K562 (cell line): Measurements from ENCODE around the gene DCTN1. TPM values are rescaled to one million over a fixed set of nuclear protein-coding genes. Genes with fewer than 3 reads are reported as not detected.
A peak's percentile ranks its signal among the peaks of the same experiment; 100 is the strongest.

Experiments used
- ADNP ChIP-seq: fragments of 200-800 bp; sonication (Bioruptor generic); IDR thresholded peaks from 2 replicates; pipeline ENCODE4 v1.6.1; 2016; ENCODE audit warnings: missing genetic modification characterization, missing compliant biosample characterization
- CHD2 ChIP-seq: IDR thresholded peaks from 2 replicates; pipeline ENCODE4 v1.6.1; 2011; ENCODE audit warnings: low read depth, low read length
- E2F8 ChIP-seq: fragments of 450-650 bp; IDR thresholded peaks from 2 replicates; pipeline ENCODE4 v1.7.1; 2018; ENCODE audit warnings: mild to moderate bottlenecking, low read depth; ENCODE audit not compliant: partially characterized antibody
- EGR1 ChIP-seq: fragments of 450-650 bp; conservative IDR thresholded peaks from 2 replicates; pipeline ENCODE4 v1.6.1; 2017; ENCODE audit warnings: mild to moderate bottlenecking
- ELF2 ChIP-seq: fragments of 250-450 bp; sonication (Bioruptor Pico); IDR thresholded peaks from 2 replicates; pipeline ENCODE4 v1.5.0; 2021; ENCODE audit warnings: mild to moderate bottlenecking
- FOSL1 ChIP-seq: fragments of 200-800 bp; sonication (Bioruptor generic); conservative IDR thresholded peaks from 2 replicates; pipeline ENCODE4 v1.6.1; 2016; ENCODE audit warnings: missing genetic modification characterization, missing compliant biosample characterization
- FOXM1 ChIP-seq, 2 experiments: fragments of 450-650 bp in 1 of 2; sonication (generic) in 1 of 2; formaldehyde crosslinking in 1 of 2; IDR thresholded peaks; 2 replicates each; pipeline versions ENCODE4 v1.6.1 to v1.9.0; 2017 to 2022; ENCODE audit warnings: low read depth in 2 of 2, mild to moderate bottlenecking in 2 of 2, missing genetic modification reagents in 1 of 2, moderate library complexity in 1 of 2
- GTF2F1 ChIP-seq: IDR thresholded peaks from 2 replicates; pipeline ENCODE4 v1.6.1; 2011; ENCODE audit warnings: low read depth, low read length, improper control_type of control experiment
- HNRNPL ChIP-seq: fragments of 200-400 bp; formaldehyde crosslinking; IDR thresholded peaks from 2 replicates; pipeline ENCODE4 v1.6.1; 2017; ENCODE audit warnings: low read depth, mild to moderate bottlenecking, low read length
- IRF1 ChIP-seq: sonication (generic); formaldehyde crosslinking; IDR thresholded peaks from 2 replicates; pipeline ENCODE4 v1.8.0; 2022; ENCODE audit warnings: missing genetic modification reagents, mild to moderate bottlenecking, borderline replicate concordance
- JUN ChIP-seq, 2 experiments: sonication (generic) in 1 of 2; formaldehyde crosslinking in 1 of 2; IDR thresholded peaks; 2 replicates each; pipeline versions ENCODE4 v1.6.1 to v1.8.0; 2012 to 2022; ENCODE audit warnings: borderline replicate concordance in 2 of 2, mild to moderate bottlenecking in 2 of 2, improper control_type of control experiment in 1 of 2, low read depth in 1 of 2, low read length in 1 of 2, missing genetic modification reagents in 1 of 2
- KAT2B ChIP-seq: IDR thresholded peaks from one replicate; pipeline ENCODE4 v1.6.1; 2012; ENCODE audit warnings: low read depth, mild to moderate bottlenecking, control low read depth, inconsistent platforms, low read length, moderate library complexity
- PML ChIP-seq: IDR thresholded peaks from 2 replicates; pipeline ENCODE4 v1.6.1; 2012; ENCODE audit warnings: low read length, inconsistent platforms
- SMC3 ChIP-seq: conservative IDR thresholded peaks from 2 replicates; pipeline ENCODE4 v1.6.1; 2011; ENCODE audit warnings: low read depth, low read length, improper control_type of control experiment; ENCODE audit not compliant: insufficient read depth
- SNRNP70 ChIP-seq: fragments of 200-400 bp; formaldehyde crosslinking; optimal IDR thresholded peaks from 2 replicates; pipeline ENCODE3; 2017; ENCODE audit warnings: low read depth, low read length
- TAF7 ChIP-seq: fragments of 450-650 bp; IDR thresholded peaks from 2 replicates; pipeline ENCODE4 v1.6.1; 2016; ENCODE audit warnings: missing genetic modification characterization, missing compliant biosample characterization
- TEAD1 ChIP-seq, 2 experiments: fragments of 450-650 bp in 1 of 2; sonication (generic) in 1 of 2; formaldehyde crosslinking; IDR thresholded peaks; 2 replicates each; pipeline versions ENCODE4 v1.4.0 to v1.8.0; 2020 to 2022; ENCODE audit warnings: mild to moderate bottlenecking in 2 of 2, missing genetic modification reagents in 1 of 2
- YY1 ChIP-seq, 3 experiments: IDR thresholded peaks; 2 replicates each; pipeline ENCODE4 v1.6.1; 2011; ENCODE audit warnings: low read length in 2 of 3, mild to moderate bottlenecking in 2 of 3, moderate library complexity in 2 of 3, borderline replicate concordance in 1 of 3, control low read depth in 1 of 3, low read depth in 1 of 3; ENCODE audit not compliant: insufficient read depth in 3 of 3, insufficient replicate concordance in 2 of 3, control insufficient read depth in 1 of 3, insufficient read length in 1 of 3; ENCODE audit errors: extremely low read depth in 1 of 3
- ZNF174 ChIP-seq: fragments of 250-450 bp; sonication (Bioruptor Pico); IDR thresholded peaks from 2 replicates; pipeline ENCODE4 v1.4.0; 2020; ENCODE audit warnings: mild to moderate bottlenecking
- polyA plus RNA-seq, 8 experiments: library from polyadenylated mRNA; depleted of rRNA in 4 of 8; stranded (reverse) in 5 of 8; unstranded in 3 of 8; fragments of >200 nt; fragmentation: Nextera tagmentation in 2 of 8; fragmentation: Illumina TruSeq in 1 of 8; extraction: Ambion mirVana in 2 of 8; extraction: Trizol in 1 of 8; gene quantifications; 2 replicates each; pipeline versions ENCODE4 v1.2.1 to v1.2.3, GENCODE V29; 2011 to 2014; ENCODE audit warnings: inconsistent platforms in 1 of 8, missing spikeins in 1 of 8
- total RNA-seq, 7 experiments: library from RNA; depleted of rRNA in 6 of 7; stranded (reverse); fragments of >200 nt in 6 of 7; fragmentation: Illumina TruSeq in 2 of 7; extraction: Trizol in 2 of 7; gene quantifications; 2 replicates each; pipeline versions ENCODE4 v1.2.1 to v1.2.3, GENCODE V29; 2011 to 2021; ENCODE audit warnings: low replicate concordance in 1 of 7
- TF ChIP-seq, protein P1 (sequence below): fragments of 450-650 bp; IDR thresholded peaks from 2 replicates; pipeline ENCODE4 v1.7.0; 2016; ENCODE audit warnings: borderline replicate concordance

DCTN1 gene
- total and polyA plus RNA-seq, 9 of the 15 experiments (the other 6 are each of a cell fraction or from before 2014, with no cell fraction given): 23.9 to 71.7 (median 45.0) TPM

GRCh38 chr2:74391580-74392448 is 11.7 kb upstream of the DCTN1 start (continued):
- TF ChIP-seq, protein P1, sequence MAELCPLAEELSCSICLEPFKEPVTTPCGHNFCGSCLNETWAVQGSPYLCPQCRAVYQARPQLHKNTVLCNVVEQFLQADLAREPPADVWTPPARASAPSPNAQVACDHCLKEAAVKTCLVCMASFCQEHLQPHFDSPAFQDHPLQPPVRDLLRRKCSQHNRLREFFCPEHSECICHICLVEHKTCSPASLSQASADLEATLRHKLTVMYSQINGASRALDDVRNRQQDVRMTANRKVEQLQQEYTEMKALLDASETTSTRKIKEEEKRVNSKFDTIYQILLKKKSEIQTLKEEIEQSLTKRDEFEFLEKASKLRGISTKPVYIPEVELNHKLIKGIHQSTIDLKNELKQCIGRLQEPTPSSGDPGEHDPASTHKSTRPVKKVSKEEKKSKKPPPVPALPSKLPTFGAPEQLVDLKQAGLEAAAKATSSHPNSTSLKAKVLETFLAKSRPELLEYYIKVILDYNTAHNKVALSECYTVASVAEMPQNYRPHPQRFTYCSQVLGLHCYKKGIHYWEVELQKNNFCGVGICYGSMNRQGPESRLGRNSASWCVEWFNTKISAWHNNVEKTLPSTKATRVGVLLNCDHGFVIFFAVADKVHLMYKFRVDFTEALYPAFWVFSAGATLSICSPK: no peak
- TF ChIP-seq YY1 (IDR thresholded peaks at IDR 0.05; ENCODE audit: borderline replicate concordance in 1 of 3, control insufficient read depth in 1 of 3, extremely low read depth in 1 of 3, insufficient read depth in 3 of 3, insufficient read length in 1 of 3, insufficient replicate concordance in 2 of 3, low read depth in 1 of 3, low read length in 2 of 3) (peak in 2 of 3 experiments; percentile 16 to 38), E2F8 (peak; percentile 49), FOSL1 (tag) (no peak), SNRNP70 (no peak), JUN (IDR thresholded peaks at IDR 0.05; ENCODE audit: borderline replicate concordance, low read depth, low read length) (no peak; the same call in 1 of the 2 replicates), JUN (CRISPR knock-in tag; IDR thresholded peaks at IDR 0.05; ENCODE audit: borderline replicate concordance) (no peak), EGR1 (0 out of 2 replicates have a peak, but pooled peaks have one; percentile 31), TEAD1 (CRISPR knock-in tag; IDR thresholded peaks at IDR 0.05) (0 out of 4 replicates have a peak, but pooled peaks of 1 of the 2 experiments have one; percentile 8), IRF1 (no peak), SMC3 (peak; percentile 60), ADNP (tag) (no peak), GTF2F1 (no peak), ZNF174 (CRISPR knock-in tag) (no peak), KAT2B (no peak), PML (0 out of 2 replicates have a peak, but pooled peaks have one; percentile 49), CHD2 (no peak), TAF7 (no peak), ELF2 (peak; percentile 49; the same call in 1 of the 2 replicates), HNRNPL (no peak), FOXM1 (IDR thresholded peaks at IDR 0.05; ENCODE audit: low read depth) (no peak), FOXM1 (CRISPR knock-in tag; IDR thresholded peaks at IDR 0.05; ENCODE audit: low read depth) (no peak)
